Panc1 (cell line): ENCODE data around the gene RBMS3.

ENCODE experiments used
- POLR2AphosphoS5 ChIP-seq: IDR thresholded peaks from 2 replicates; pipeline ENCODE4 v1.6.1; 2012; ENCODE audit warnings: mild to moderate bottlenecking, low read depth, low read length, moderate library complexity
- TCF7L2 ChIP-seq: IDR thresholded peaks from 2 replicates; pipeline ENCODE4 v1.6.1; 2011; ENCODE audit warnings: mild to moderate bottlenecking, low read depth, low read length, inconsistent platforms
- TF ChIP-seq, protein P1 (sequence below): fragments of 450-650 bp; IDR thresholded peaks from 2 replicates; pipeline ENCODE4 v1.5.1; 2017; ENCODE audit warnings: mild to moderate bottlenecking
- TF ChIP-seq, protein P2 (sequence below), 2 experiments: IDR thresholded peaks; 2 replicates each; pipeline ENCODE4 v1.6.1; 2011 to 2012; ENCODE audit warnings: low read depth in 2 of 2, control low read depth in 1 of 2, low read length in 1 of 2, mild to moderate bottlenecking in 1 of 2, moderate library complexity in 1 of 2; ENCODE audit not compliant: insufficient read depth in 1 of 2

GRCh38 chr3:29302619-29303018 is 21.7 kb downstream of the RBMS3 start:
- TF ChIP-seq POLR2AphosphoS5 (no peak), TCF7L2 (no peak)
- TF ChIP-seq, protein P1, sequence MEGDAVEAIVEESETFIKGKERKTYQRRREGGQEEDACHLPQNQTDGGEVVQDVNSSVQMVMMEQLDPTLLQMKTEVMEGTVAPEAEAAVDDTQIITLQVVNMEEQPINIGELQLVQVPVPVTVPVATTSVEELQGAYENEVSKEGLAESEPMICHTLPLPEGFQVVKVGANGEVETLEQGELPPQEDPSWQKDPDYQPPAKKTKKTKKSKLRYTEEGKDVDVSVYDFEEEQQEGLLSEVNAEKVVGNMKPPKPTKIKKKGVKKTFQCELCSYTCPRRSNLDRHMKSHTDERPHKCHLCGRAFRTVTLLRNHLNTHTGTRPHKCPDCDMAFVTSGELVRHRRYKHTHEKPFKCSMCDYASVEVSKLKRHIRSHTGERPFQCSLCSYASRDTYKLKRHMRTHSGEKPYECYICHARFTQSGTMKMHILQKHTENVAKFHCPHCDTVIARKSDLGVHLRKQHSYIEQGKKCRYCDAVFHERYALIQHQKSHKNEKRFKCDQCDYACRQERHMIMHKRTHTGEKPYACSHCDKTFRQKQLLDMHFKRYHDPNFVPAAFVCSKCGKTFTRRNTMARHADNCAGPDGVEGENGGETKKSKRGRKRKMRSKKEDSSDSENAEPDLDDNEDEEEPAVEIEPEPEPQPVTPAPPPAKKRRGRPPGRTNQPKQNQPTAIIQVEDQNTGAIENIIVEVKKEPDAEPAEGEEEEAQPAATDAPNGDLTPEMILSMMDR, result no peak
- TF ChIP-seq, protein P2, sequence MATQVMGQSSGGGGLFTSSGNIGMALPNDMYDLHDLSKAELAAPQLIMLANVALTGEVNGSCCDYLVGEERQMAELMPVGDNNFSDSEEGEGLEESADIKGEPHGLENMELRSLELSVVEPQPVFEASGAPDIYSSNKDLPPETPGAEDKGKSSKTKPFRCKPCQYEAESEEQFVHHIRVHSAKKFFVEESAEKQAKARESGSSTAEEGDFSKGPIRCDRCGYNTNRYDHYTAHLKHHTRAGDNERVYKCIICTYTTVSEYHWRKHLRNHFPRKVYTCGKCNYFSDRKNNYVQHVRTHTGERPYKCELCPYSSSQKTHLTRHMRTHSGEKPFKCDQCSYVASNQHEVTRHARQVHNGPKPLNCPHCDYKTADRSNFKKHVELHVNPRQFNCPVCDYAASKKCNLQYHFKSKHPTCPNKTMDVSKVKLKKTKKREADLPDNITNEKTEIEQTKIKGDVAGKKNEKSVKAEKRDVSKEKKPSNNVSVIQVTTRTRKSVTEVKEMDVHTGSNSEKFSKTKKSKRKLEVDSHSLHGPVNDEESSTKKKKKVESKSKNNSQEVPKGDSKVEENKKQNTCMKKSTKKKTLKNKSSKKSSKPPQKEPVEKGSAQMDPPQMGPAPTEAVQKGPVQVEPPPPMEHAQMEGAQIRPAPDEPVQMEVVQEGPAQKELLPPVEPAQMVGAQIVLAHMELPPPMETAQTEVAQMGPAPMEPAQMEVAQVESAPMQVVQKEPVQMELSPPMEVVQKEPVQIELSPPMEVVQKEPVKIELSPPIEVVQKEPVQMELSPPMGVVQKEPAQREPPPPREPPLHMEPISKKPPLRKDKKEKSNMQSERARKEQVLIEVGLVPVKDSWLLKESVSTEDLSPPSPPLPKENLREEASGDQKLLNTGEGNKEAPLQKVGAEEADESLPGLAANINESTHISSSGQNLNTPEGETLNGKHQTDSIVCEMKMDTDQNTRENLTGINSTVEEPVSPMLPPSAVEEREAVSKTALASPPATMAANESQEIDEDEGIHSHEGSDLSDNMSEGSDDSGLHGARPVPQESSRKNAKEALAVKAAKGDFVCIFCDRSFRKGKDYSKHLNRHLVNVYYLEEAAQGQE (IDR thresholded peaks at IDR 0.05; ENCODE audit: insufficient read depth in 1 of 2, low read depth in 2 of 2, low read length in 1 of 2), result no peak
